ENCODE results near the gene PYDC2.

The PYDC2 gene

GRCh38 chr3:191461113-191461595 lies at the start of gene PYDC2:
TSS of gene PYDC2 (plus strand) at chr3:191461163. CDS start at chr3:191461163, 0 bp downstream.
- DNase-seq: no peak

- no peak for DNase-seq
Measured at GRCh38 chr3:191412759-191413158, 48.2 kb upstream of the PYDC2 start.

GRCh38 chr3:191414286-191414685 lies 46.7 kb upstream of the PYDC2 start:
- DNase-seq: no peak

- no peak for DNase-seq
Measured at GRCh38 chr3:191414732-191415131, 46.2 kb upstream of the PYDC2 start.

GRCh38 chr3:191415566-191415965 lies 45.4 kb upstream of the PYDC2 start:
- no peak for DNase-seq

GRCh38 chr3:191417457-191417729 lies 43.6 kb upstream of the PYDC2 start:
- no peak for DNase-seq

GRCh38 chr3:191420771-191421170 lies 40.2 kb upstream of the PYDC2 start:
- no peak for DNase-seq

- no peak for DNase-seq
Measured at GRCh38 chr3:191424881-191425280, 36.1 kb upstream of the PYDC2 start.

- no peak for DNase-seq
Measured at GRCh38 chr3:191425322-191425734, 35.6 kb upstream of the PYDC2 start.

GRCh38 chr3:191426311-191426710 lies 34.7 kb upstream of the PYDC2 start:
- DNase-seq: no peak

GRCh38 chr3:191428177-191428576 lies 32.8 kb upstream of the PYDC2 start:
- no peak for DNase-seq

GRCh38 chr3:191430103-191430502 lies 30.9 kb upstream of the PYDC2 start:
- no peak for DNase-seq

- no peak for DNase-seq
Measured at GRCh38 chr3:191431160-191431822, 29.7 kb upstream of the PYDC2 start.

- no peak for DNase-seq
Measured at GRCh38 chr3:191432162-191432561, 28.8 kb upstream of the PYDC2 start.

- no peak for DNase-seq
Measured at GRCh38 chr3:191434024-191434423, 26.9 kb upstream of the PYDC2 start.

- no peak for DNase-seq
Measured at GRCh38 chr3:191435981-191436380, 25.0 kb upstream of the PYDC2 start.

GRCh38 chr3:191438150-191438814 lies 22.7 kb upstream of the PYDC2 start:
- no peak for DNase-seq

GRCh38 chr3:191440532-191440931 lies 20.4 kb upstream of the PYDC2 start:
- no peak for DNase-seq

- no peak for DNase-seq
Measured at GRCh38 chr3:191441687-191442086, 19.3 kb upstream of the PYDC2 start.

- DNase-seq: no peak
Measured at GRCh38 chr3:191444569-191444968, 16.4 kb upstream of the PYDC2 start.

- DNase-seq: no peak
Measured at GRCh38 chr3:191449256-191449655, 11.7 kb upstream of the PYDC2 start.

- no peak for DNase-seq
Measured at GRCh38 chr3:191455257-191455952, 5.6 kb upstream of the PYDC2 start.

GRCh38 chr3:191460360-191460759 lies 603 bp upstream of the PYDC2 start:
- DNase-seq: no peak

GRCh38 chr3:191470080-191470479 lies 9.1 kb downstream of the PYDC2 start:
- DNase-seq: no peak
